ENCODE data around the gene HSPA13. TPM values are rescaled to one million over a fixed set of nuclear protein-coding genes. Genes with fewer than 3 reads are reported as not detected.
A peak's percentile ranks its signal among the peaks of the same experiment; 100 is the strongest.

The HSPA13 gene
- 10 to 100 TPM; 23.5 to 63.2 TPM for total RNA-seq

- Mint-ChIP-seq H3K27me3 (peaks cover 0 to 4% of the 10 kb centered on the region in 2 donors), H3K27ac (peak within 1 kb of the TSS; percentile 93 to 100), H3K9me3 (no peaks in the 10 kb centered on the region), H3K4me1 (ENCODE audit: low read depth in 2 of 2) (peaks cover 23% of the 10 kb centered on the region in 2 donors), H3K36me3 (peaks cover 6% of the 10 kb centered on the region), H3K4me3 (peak within 1 kb of the TSS; percentile 99)
- DNase-seq (ENCODE audit: low spot score) (peak; percentile 100), ATAC-seq (peak; percentile 99)
Observed at GRCh38 chr21:14382835-14383595, at the start of gene HSPA13. HSPA13 (minus strand) TSS chr21:14383146; CDS start chr21:14383119, 27 bp downstream.

- no peak overlapping the region for H3K27ac Mint-ChIP-seq
- no peak for DNase-seq (ENCODE audit: low spot score)
- no peak overlapping the region for H3K4me3 Mint-ChIP-seq
- peaks cover 9 to 35% of the 10 kb centered on the region in 2 donors for H3K27me3 Mint-ChIP-seq
- H3K9me3 Mint-ChIP-seq = peaks cover 15% of the 10 kb centered on the region
- ATAC-seq = no peak
- H3K4me1 Mint-ChIP-seq (ENCODE audit: low read depth in 2 of 2) = no peaks in the 10 kb centered on the region
- H3K36me3 Mint-ChIP-seq = peaks cover 28% of the 10 kb centered on the region
Observed at GRCh38 chr21:14418920-14419319, 36.0 kb upstream of the HSPA13 start.

- peaks cover 6 to 14% of the 10 kb centered on the region in 2 donors for H3K27me3 Mint-ChIP-seq
- H3K4me3 Mint-ChIP-seq = no peak overlapping the region
- peaks cover 12% of the 10 kb centered on the region for H3K9me3 Mint-ChIP-seq
- H3K27ac Mint-ChIP-seq = peak overlapping the region in 1 of 2 donors; percentile 30
- ATAC-seq (no peak), DNase-seq (ENCODE audit: low spot score) (no peak)
- H3K36me3 Mint-ChIP-seq = peaks cover 20% of the 10 kb centered on the region
- H3K4me1 Mint-ChIP-seq (ENCODE audit: low read depth in 2 of 2) = no peaks in the 10 kb centered on the region
Observed at GRCh38 chr21:14414932-14415508, 32.1 kb upstream of the HSPA13 start.

GRCh38 chr21:14405962-14406361 lies 23.0 kb upstream of the HSPA13 start:
- Mint-ChIP-seq H3K4me1 (ENCODE audit: low read depth in 2 of 2) (peaks cover 0 to 3% of the 10 kb centered on the region in 2 donors), H3K36me3 (peaks cover 5% of the 10 kb centered on the region), H3K4me3 (no peak overlapping the region), H3K9me3 (no peaks in the 10 kb centered on the region), H3K27me3 (peaks cover 0 to 5% of the 10 kb centered on the region in 2 donors), H3K27ac (no peak overlapping the region)
- DNase-seq (ENCODE audit: low spot score) (no peak), ATAC-seq (no peak)

- peaks cover 0 to 5% of the 10 kb centered on the region in 2 donors for H3K27me3 Mint-ChIP-seq
- peaks cover 5% of the 10 kb centered on the region for H3K36me3 Mint-ChIP-seq
- ATAC-seq (no peak), DNase-seq (ENCODE audit: low spot score) (no peak)
- H3K4me1 Mint-ChIP-seq (ENCODE audit: low read depth in 2 of 2) = peaks cover 0 to 3% of the 10 kb centered on the region in 2 donors
- no peak overlapping the region for H3K4me3 Mint-ChIP-seq
- no peak overlapping the region for H3K27ac Mint-ChIP-seq
- H3K9me3 Mint-ChIP-seq = no peaks in the 10 kb centered on the region
Observed at GRCh38 chr21:14405225-14405624, 22.3 kb upstream of the HSPA13 start.

GRCh38 chr21:14403681-14404318 lies 20.9 kb upstream of the HSPA13 start:
- DNase-seq (ENCODE audit: low spot score) = no peak
- H3K27me3 Mint-ChIP-seq = no peaks in the 10 kb centered on the region

GRCh38 chr21:14401217-14401616 lies 18.3 kb upstream of the HSPA13 start:
- no peak for ATAC-seq
- Mint-ChIP-seq H3K36me3 (no peaks in the 10 kb centered on the region), H3K9me3 (no peaks in the 10 kb centered on the region), H3K27me3 (no peaks in the 10 kb centered on the region), H3K4me3 (no peak overlapping the region), H3K4me1 (ENCODE audit: low read depth in 2 of 2) (peaks cover 0 to 3% of the 10 kb centered on the region in 2 donors), H3K27ac (no peak overlapping the region)
- DNase-seq (ENCODE audit: low spot score) = no peak

More at GRCh38 chr21:14403681-14404318, 20.9 kb upstream of the HSPA13 start:
- Mint-ChIP-seq H3K4me1 (ENCODE audit: low read depth in 2 of 2) (peaks cover 0 to 3% of the 10 kb centered on the region in 2 donors), H3K36me3 (peaks cover 5% of the 10 kb centered on the region), H3K27ac (no peak overlapping the region), H3K9me3 (no peaks in the 10 kb centered on the region), H3K4me3 (no peak overlapping the region)
- no peak for ATAC-seq

GRCh38 chr21:14388282-14388681 lies 5.3 kb upstream of the HSPA13 start:
- no peak overlapping the region for H3K4me3 Mint-ChIP-seq
- no peak for ATAC-seq
- H3K27me3 Mint-ChIP-seq = peaks cover 12 to 25% of the 10 kb centered on the region in 2 donors
- H3K9me3 Mint-ChIP-seq = no peaks in the 10 kb centered on the region
- no peak for DNase-seq (ENCODE audit: low spot score)
- peaks cover 0 to 9% of the 10 kb centered on the region in 2 donors for H3K4me1 Mint-ChIP-seq (ENCODE audit: low read depth in 2 of 2)
- no peaks in the 10 kb centered on the region for H3K36me3 Mint-ChIP-seq
- H3K27ac Mint-ChIP-seq = no peak overlapping the region

- Mint-ChIP-seq H3K36me3 (peaks cover 1% of the 10 kb centered on the region), H3K27ac (peak overlapping the region; percentile 93 to 100), H3K9me3 (no peaks in the 10 kb centered on the region), H3K4me1 (ENCODE audit: low read depth in 2 of 2) (peaks cover 19 to 20% of the 10 kb centered on the region in 2 donors), H3K27me3 (peaks cover 4 to 6% of the 10 kb centered on the region in 2 donors), H3K4me3 (peak overlapping the region; percentile 99)
- ATAC-seq (no peak), DNase-seq (ENCODE audit: low spot score) (no peak)
Observed at GRCh38 chr21:14384453-14384852, 1.5 kb upstream of the HSPA13 start.

GRCh38 chr21:14383596-14384180 lies 742 bp upstream of the HSPA13 start:
- Mint-ChIP-seq H3K4me1 (ENCODE audit: low read depth in 2 of 2) (peaks cover 22 to 23% of the 10 kb centered on the region in 2 donors), H3K27ac (peak overlapping the region; percentile 93 to 100), H3K36me3 (peaks cover 5% of the 10 kb centered on the region), H3K4me3 (peak overlapping the region; percentile 99), H3K27me3 (peaks cover 4% of the 10 kb centered on the region in 2 donors), H3K9me3 (no peaks in the 10 kb centered on the region)
- no peak for DNase-seq (ENCODE audit: low spot score)
- ATAC-seq = peak; percentile 29 to 35

- Mint-ChIP-seq H3K27me3 (peaks cover 0 to 3% of the 10 kb centered on the region in 2 donors), H3K36me3 (peaks cover 9% of the 10 kb centered on the region), H3K4me1 (ENCODE audit: low read depth in 2 of 2) (peaks cover 23 to 24% of the 10 kb centered on the region in 2 donors), H3K27ac (peak overlapping the region; percentile 93 to 100), H3K9me3 (no peaks in the 10 kb centered on the region), H3K4me3 (peak overlapping the region; percentile 99)
- DNase-seq (ENCODE audit: low spot score) (no peak), ATAC-seq (no peak)
Observed at GRCh38 chr21:14382486-14382834, 486 bp downstream of the HSPA13 start.

- ATAC-seq (no peak), DNase-seq (ENCODE audit: low spot score) (no peak)
- Mint-ChIP-seq H3K9me3 (no peaks in the 10 kb centered on the region), H3K27ac (no peak overlapping the region), H3K4me1 (ENCODE audit: low read depth in 2 of 2) (peaks cover 13 to 18% of the 10 kb centered on the region in 2 donors), H3K4me3 (no peak overlapping the region), H3K27me3 (no peaks in the 10 kb centered on the region), H3K36me3 (peaks cover 32% of the 10 kb centered on the region)
Observed at GRCh38 chr21:14376854-14377253, 6.1 kb downstream of the HSPA13 start.

GRCh38 chr21:14366998-14367397 lies 15.9 kb downstream of the HSPA13 start:
- Mint-ChIP-seq H3K4me3 (no peak overlapping the region), H3K9me3 (no peaks in the 10 kb centered on the region), H3K36me3 (no peaks in the 10 kb centered on the region), H3K27ac (no peak overlapping the region), H3K4me1 (ENCODE audit: low read depth in 2 of 2) (no peaks in the 10 kb centered on the region), H3K27me3 (peaks cover 8 to 13% of the 10 kb centered on the region in 2 donors)
- DNase-seq (ENCODE audit: low spot score) (no peak), ATAC-seq (no peak)
